Upper lobe of right lung (tissue), 1 donor: ENCODE measurements around the gene DHRSX. TPM values are rescaled to one million over a fixed set of nuclear protein-coding genes. Genes with fewer than 3 reads are reported as not detected.
A peak's percentile ranks its signal among the peaks of the same experiment; 100 is the strongest.

ENCODE experiments used
- ATAC-seq: fragments of 200-7000 bp; cut with Tn5 transposase; one replicate; pipeline ENCODE4 v1.9.1; 2020; ENCODE audit warnings: mild to moderate bottlenecking, moderate library complexity
- DNase-seq: peaks from one replicate; pipeline ENCODE4 v3.0.0-alpha.2; 2020
- H3K27ac ChIP-seq: fragments of 200-600 bp; one replicate; pipeline ENCODE4 v1.8.0; 2022
- H3K27me3 ChIP-seq: fragments of 200-600 bp; one replicate; pipeline ENCODE4 v1.8.0; 2022; ENCODE audit warnings: mild to moderate bottlenecking
- H3K36me3 ChIP-seq: fragments of 200-600 bp; one replicate; pipeline ENCODE4 v1.8.0; 2022
- H3K4me1 ChIP-seq: fragments of 200-600 bp; one replicate; pipeline ENCODE4 v1.8.0; 2022
- H3K4me3 ChIP-seq: fragments of 200-600 bp; one replicate; pipeline ENCODE4 v1.8.0; 2022; ENCODE audit warnings: mild to moderate bottlenecking
- H3K9me3 ChIP-seq: fragments of 200-600 bp; one replicate; pipeline ENCODE4 v1.8.0; 2022
- CTCF ChIP-seq: fragments of 200-600 bp; IDR thresholded peaks from one replicate; pipeline ENCODE4 v1.8.0; 2022; ENCODE audit warnings: antibody characterized with exemption
- intact Hi-C: fragments of 100-400 bp; cut with DNase I; formaldehyde crosslinking; loops from one replicate; pipeline ENCODE4 v1.11.0; 2022
- total RNA-seq: library from RNA; stranded (reverse); fragmentation: NEBNext Ultra II Directional; extraction: Animal tissue kit (Norgen Biotek cat#: 25700); gene quantifications from one replicate; pipeline ENCODE4 v1.2.1, GENCODE V29; 2021
- donor health status: DM: no; HTN: yes; CAD: no; lungs with severe emphysema.

DHRSX gene
- total RNA-seq, 1 donor from 2014 or later, result 34.8 TPM

GRCh38 chrX:2402361-2402690, 98.5 kb downstream of the DHRSX start:
- no peaks in the 10 kb centered on the region for H3K27me3 ChIP-seq
- no peaks in the 10 kb centered on the region for H3K9me3 ChIP-seq
- intact Hi-C loops, result no loop called here
- no peaks in the 10 kb centered on the region for H3K4me1 ChIP-seq
- DNase-seq (no peak), ATAC-seq (no peak)
- no peak overlapping the region for H3K4me3 ChIP-seq
- peaks cover 5% of the 10 kb centered on the region for H3K36me3 ChIP-seq
- no peak for TF ChIP-seq CTCF
- H3K27ac ChIP-seq, result peak overlapping the region; percentile 55

GRCh38 chrX:2401590-2402360, 99.0 kb downstream of the DHRSX start:
- Histone ChIP-seq H3K27me3 (no peaks in the 10 kb centered on the region), H3K4me1 (no peaks in the 10 kb centered on the region), H3K36me3 (no peaks in the 10 kb centered on the region), H3K4me3 (peak overlapping the region; percentile 1), H3K9me3 (no peaks in the 10 kb centered on the region), H3K27ac (peak overlapping the region; percentile 55)
- ATAC-seq (peak; percentile 75), DNase-seq (no peak)
- no peak for TF ChIP-seq CTCF
- intact Hi-C loops, result no loop called here

GRCh38 chrX:2401201-2401589, 99.6 kb downstream of the DHRSX start:
- TF ChIP-seq CTCF, result no peak
- Histone ChIP-seq H3K9me3 (no peaks in the 10 kb centered on the region), H3K36me3 (no peaks in the 10 kb centered on the region), H3K27me3 (no peaks in the 10 kb centered on the region), H3K4me3 (peak overlapping the region; percentile 1), H3K4me1 (no peaks in the 10 kb centered on the region), H3K27ac (peak overlapping the region; percentile 55)
- intact Hi-C loops, result no loop called here
- ATAC-seq, result peak; percentile 7
- no peak for DNase-seq

GRCh38 chrX:2398064-2398656, 102.6 kb downstream of the DHRSX start:
- DNase-seq, result no peak
- H3K4me1 ChIP-seq, result no peaks in the 10 kb centered on the region
- H3K9me3 ChIP-seq, result no peaks in the 10 kb centered on the region
- no peaks in the 10 kb centered on the region for H3K27me3 ChIP-seq
- H3K36me3 ChIP-seq, result no peaks in the 10 kb centered on the region
- no peak for TF ChIP-seq CTCF
- H3K27ac ChIP-seq, result no peak overlapping the region
- intact Hi-C loops, result no loop called here
- no peak for ATAC-seq
- no peak overlapping the region for H3K4me3 ChIP-seq

- H3K9me3 ChIP-seq, result no peaks in the 10 kb centered on the region
- no peak for TF ChIP-seq CTCF
- H3K36me3 ChIP-seq, result no peaks in the 10 kb centered on the region
- H3K27ac ChIP-seq, result no peak overlapping the region
- DNase-seq, result no peak
- no peaks in the 10 kb centered on the region for H3K27me3 ChIP-seq
- H3K4me1 ChIP-seq, result no peaks in the 10 kb centered on the region
- H3K4me3 ChIP-seq, result no peak overlapping the region
- no peak for ATAC-seq
- intact Hi-C loops, result no loop called here
Measured at GRCh38 chrX:2397229-2398063, 103.3 kb downstream of the DHRSX start.
